Astrocyte (in vitro differentiated cells and primary cell): Measurements from ENCODE around the gene MNAT1. TPM values are rescaled to one million over a fixed set of nuclear protein-coding genes. Genes with fewer than 3 reads are reported as not detected.

ENCODE experiments used
- DNase-seq: peaks from one replicate; pipeline ENCODE4 v3.0.0-alpha.2; 2010; ENCODE audit warnings: low read depth
- FAIRE-seq: peaks from 2 replicates; lab custom pipeline; 2011; peaks lifted over from hg19 to GRCh38; lab: Jason Lieb, UNC
- H2AFZ ChIP-seq: 2 replicates; pipeline ENCODE4 v1.6.0; 2012; ENCODE audit warnings: low read depth, low read length, inconsistent platforms
- H3K27ac ChIP-seq: 2 replicates; pipeline ENCODE4 v1.5.1; 2011; ENCODE audit warnings: low read depth, low read length, inconsistent platforms
- H3K27me3 ChIP-seq: 2 replicates; pipeline ENCODE4 v1.6.0; 2011; ENCODE audit warnings: low read length, inconsistent platforms; ENCODE audit not compliant: insufficient read depth
- H3K36me3 ChIP-seq: 2 replicates; pipeline ENCODE4 v1.5.1; 2011; ENCODE audit warnings: low read length, inconsistent platforms; ENCODE audit not compliant: insufficient read depth
- H3K4me1 ChIP-seq: 2 replicates; pipeline ENCODE4 v1.5.1; 2011; ENCODE audit warnings: low read length, inconsistent platforms; ENCODE audit not compliant: insufficient read depth
- H3K4me2 ChIP-seq: 2 replicates; pipeline ENCODE4 v1.6.0; 2012; ENCODE audit warnings: low read length, inconsistent platforms
- H3K4me3 ChIP-seq: 2 replicates; pipeline ENCODE4 v1.5.1; 2011; ENCODE audit warnings: low read depth, mild to moderate bottlenecking, low read length, inconsistent platforms; ENCODE audit not compliant: insufficient read depth
- H3K79me2 ChIP-seq: 2 replicates; pipeline ENCODE4 v1.6.0; 2012; ENCODE audit warnings: mild to moderate bottlenecking, low read length, inconsistent platforms; ENCODE audit not compliant: insufficient read depth
- H3K9ac ChIP-seq: 2 replicates; pipeline ENCODE4 v1.6.0; 2012; ENCODE audit warnings: mild to moderate bottlenecking, low read length, inconsistent platforms
- H3K9me3 ChIP-seq: 2 replicates; pipeline ENCODE4 v1.5.1; 2012; ENCODE audit warnings: low read depth, mild to moderate bottlenecking, low read length, inconsistent platforms; ENCODE audit not compliant: insufficient read depth
- H4K20me1 ChIP-seq: 2 replicates; pipeline ENCODE4 v1.6.0; 2012; ENCODE audit warnings: low read length, inconsistent platforms; ENCODE audit not compliant: insufficient read depth
- H3K27ac Mint-ChIP-seq: one replicate; pipeline ENCODE4 v1.8.0; 2021; ENCODE audit warnings: mild to moderate bottlenecking, mixed read lengths; ENCODE audit not compliant: unreplicated experiment
- H3K27me3 Mint-ChIP-seq: one replicate; pipeline ENCODE4 v1.8.0; 2021; ENCODE audit warnings: low read depth, mixed read lengths; ENCODE audit not compliant: unreplicated experiment
- H3K36me3 Mint-ChIP-seq: one replicate; pipeline ENCODE4 v1.8.0; 2021; ENCODE audit warnings: low read depth, mixed read lengths; ENCODE audit not compliant: unreplicated experiment
- H3K4me1 Mint-ChIP-seq: one replicate; pipeline ENCODE4 v1.8.0; 2021; ENCODE audit warnings: low read depth, mixed read lengths; ENCODE audit not compliant: unreplicated experiment
- H3K4me3 Mint-ChIP-seq: one replicate; pipeline ENCODE4 v1.8.0; 2021; ENCODE audit warnings: mild to moderate bottlenecking, moderate library complexity, mixed read lengths; ENCODE audit not compliant: unreplicated experiment
- H3K9me3 Mint-ChIP-seq: one replicate; pipeline ENCODE4 v1.8.0; 2021; ENCODE audit warnings: mild to moderate bottlenecking, mixed read lengths; ENCODE audit not compliant: unreplicated experiment
- CTCF ChIP-seq: IDR thresholded peaks from 2 replicates; pipeline ENCODE4 v1.5.1; 2011; ENCODE audit warnings: low read depth, mild to moderate bottlenecking, inconsistent platforms, low read length, moderate library complexity; ENCODE audit not compliant: insufficient read depth
- EZH2 ChIP-seq: IDR thresholded peaks from 2 replicates; pipeline ENCODE4 v1.6.1; 2012; ENCODE audit warnings: mild to moderate bottlenecking, low read length, inconsistent platforms; ENCODE audit not compliant: insufficient read depth
- total RNA-seq: library from RNA; stranded (reverse); gene quantifications from 2 replicates; pipeline ENCODE4 v1.2.1, GENCODE V29; 2021

MNAT1 gene
- total RNA-seq, 1 donor from 2014 or later, result 36.0 TPM

GRCh38 chr14:60705100-60705499 is 29.5 kb upstream of the MNAT1 start:
- H3K79me2 ChIP-seq, result no peaks in the 10 kb centered on the region
- Mint-ChIP-seq H3K4me3 (no peak overlapping the region), H3K27ac (no peak overlapping the region), H3K27me3 (no peaks in the 10 kb centered on the region), H3K36me3 (peaks cover 2% of the 10 kb centered on the region), H3K4me1 (no peaks in the 10 kb centered on the region), H3K9me3 (peaks cover 8% of the 10 kb centered on the region)
- FAIRE-seq (no peak), DNase-seq (no peak)
- no peaks in the 10 kb centered on the region for H3K9me3 ChIP-seq
- no peaks in the 10 kb centered on the region for H3K4me1 ChIP-seq
- no peak overlapping the region for H2AFZ ChIP-seq
- peaks cover 3% of the 10 kb centered on the region for H4K20me1 ChIP-seq
- no peak overlapping the region for H3K4me2 ChIP-seq
- no peaks in the 10 kb centered on the region for H3K27me3 ChIP-seq
- TF ChIP-seq EZH2 (no peak), CTCF (no peak)
- peaks cover 4% of the 10 kb centered on the region for H3K36me3 ChIP-seq
- H3K9ac ChIP-seq, result no peak overlapping the region
- no peak overlapping the region for H3K27ac ChIP-seq
- H3K4me3 ChIP-seq, result no peak overlapping the region

GRCh38 chr14:60707858-60708257 is 26.7 kb upstream of the MNAT1 start:
- Mint-ChIP-seq H3K9me3 (no peaks in the 10 kb centered on the region), H3K27me3 (no peaks in the 10 kb centered on the region), H3K36me3 (peaks cover 2% of the 10 kb centered on the region), H3K4me3 (no peak overlapping the region), H3K4me1 (no peaks in the 10 kb centered on the region), H3K27ac (no peak overlapping the region)
- TF ChIP-seq CTCF, result no peak
- TF ChIP-seq EZH2, result no peak
- Histone ChIP-seq H3K27ac (no peak overlapping the region), H3K9ac (no peak overlapping the region), H3K4me2 (no peak overlapping the region), H2AFZ (no peak overlapping the region), H3K9me3 (no peaks in the 10 kb centered on the region), H4K20me1 (peaks cover 6% of the 10 kb centered on the region), H3K79me2 (no peaks in the 10 kb centered on the region), H3K36me3 (peaks cover 4% of the 10 kb centered on the region), H3K27me3 (no peaks in the 10 kb centered on the region), H3K4me1 (no peaks in the 10 kb centered on the region), H3K4me3 (no peak overlapping the region)
- FAIRE-seq (no peak), DNase-seq (no peak)

GRCh38 chr14:60710494-60710893 is 24.1 kb upstream of the MNAT1 start:
- peaks cover 16% of the 10 kb centered on the region for H3K36me3 ChIP-seq
- H3K4me3 ChIP-seq, result no peak overlapping the region
- DNase-seq, result no peak
- no peak overlapping the region for H3K27ac ChIP-seq
- Mint-ChIP-seq H3K4me3 (no peak overlapping the region), H3K4me1 (no peaks in the 10 kb centered on the region), H3K27me3 (no peaks in the 10 kb centered on the region), H3K9me3 (no peaks in the 10 kb centered on the region), H3K36me3 (peaks cover 6% of the 10 kb centered on the region), H3K27ac (no peak overlapping the region)
- H3K9ac ChIP-seq, result no peak overlapping the region
- H2AFZ ChIP-seq, result no peak overlapping the region
- peaks cover 29% of the 10 kb centered on the region for H4K20me1 ChIP-seq
- no peaks in the 10 kb centered on the region for H3K9me3 ChIP-seq
- no peak overlapping the region for H3K4me2 ChIP-seq
- H3K4me1 ChIP-seq, result no peaks in the 10 kb centered on the region
- TF ChIP-seq CTCF (no peak), EZH2 (no peak)
- H3K79me2 ChIP-seq, result peaks cover 13% of the 10 kb centered on the region
- no peak for FAIRE-seq
- H3K27me3 ChIP-seq, result no peaks in the 10 kb centered on the region
